SU-DHL-6 (cell line): ENCODE measurements around the gene TCF19.
A peak's percentile ranks its signal among the peaks of the same experiment; 100 is the strongest.

Experiments
- H2AFZ ChIP-seq: fragments of 200-600 bp; sonication (generic); 2 replicates; pipeline ENCODE4 v1.6.1; 2014; ENCODE audit warnings: low read depth, mild to moderate bottlenecking, moderate library complexity, mixed read lengths, antibody characterized with exemption, low read length; ENCODE audit not compliant: severe bottlenecking
- H3F3A ChIP-seq: fragments of 200-600 bp; shearing (Covaris generic); 2 replicates; pipeline ENCODE4 v1.6.0; 2016; ENCODE audit warnings: antibody characterized with exemption, mild to moderate bottlenecking; ENCODE audit not compliant: insufficient read depth
- H3K27ac ChIP-seq: fragments of 200-600 bp; sonication (generic); 2 replicates; pipeline ENCODE4 v1.5.1; 2016; ENCODE audit warnings: low read depth, mild to moderate bottlenecking, low read length, moderate library complexity, mixed read lengths
- H3K27me3 ChIP-seq: fragments of 200-600 bp; sonication (generic), shearing (Covaris generic); 2 replicates; pipeline ENCODE4 v1.6.0; 2014; ENCODE audit warnings: mild to moderate bottlenecking, low read length
- H3K36me3 ChIP-seq: fragments of 200-600 bp; sonication (generic); 2 replicates; pipeline ENCODE4 v1.6.1; 2014; ENCODE audit warnings: mild to moderate bottlenecking, low read length, mixed read lengths
- H3K4me2 ChIP-seq: fragments of 300-600, 200-600 bp; shearing (Covaris generic), sonication (generic); 2 replicates; pipeline ENCODE4 v1.6.0; 2014; ENCODE audit warnings: low read length, low read depth, mild to moderate bottlenecking; ENCODE audit not compliant: poor library complexity, severe bottlenecking
- H3K4me3 ChIP-seq: fragments of 200-600 bp; sonication (generic); 2 replicates; pipeline ENCODE4 v1.5.1; 2014; ENCODE audit warnings: antibody characterized with exemption, low read length, mild to moderate bottlenecking, mixed read lengths; ENCODE audit not compliant: insufficient read depth, poor library complexity, severe bottlenecking
- H3K79me2 ChIP-seq: fragments of 200-600 bp; sonication (generic); 2 replicates; pipeline ENCODE4 v1.6.1; 2014; ENCODE audit warnings: mild to moderate bottlenecking, low read length, moderate library complexity; ENCODE audit not compliant: insufficient read depth
- H3K9ac ChIP-seq: fragments of 200-600 bp; sonication (generic); 2 replicates; pipeline ENCODE4 v1.7.0; 2014; ENCODE audit warnings: mild to moderate bottlenecking, low read length
- H3K9me2 ChIP-seq: fragments of 200-600 bp; sonication (generic); replicated peaks from 2 replicates; pipeline ENCODE4 v1.6.1; 2014; ENCODE audit warnings: low read length; ENCODE audit not compliant: insufficient read depth
- H3K9me3 ChIP-seq: fragments of 200-600 bp; sonication (generic); 2 replicates; pipeline ENCODE4 v1.6.1; 2014; ENCODE audit warnings: low read length, mixed read lengths; ENCODE audit not compliant: insufficient read depth
- H4K20me1 ChIP-seq: fragments of 200-600 bp; sonication (generic); 2 replicates; pipeline ENCODE4 v1.6.1; 2014; ENCODE audit warnings: low read depth, mild to moderate bottlenecking, antibody characterized with exemption, low read length, moderate library complexity, mixed read lengths
- EZH2phosphoT487 ChIP-seq: fragments of 200-600 bp; sonication (generic), shearing (Covaris generic); conservative IDR thresholded peaks from 2 replicates; pipeline ENCODE4 v1.6.1; 2018; ENCODE audit warnings: mild to moderate bottlenecking, antibody characterized with exemption, low read length, moderate library complexity, mixed read lengths
- TF ChIP-seq, protein P1 (sequence below): fragments of 200-600 bp; sonication (generic); IDR thresholded peaks from one replicate; pipeline ENCODE4 v1.5.1; 2017; ENCODE audit warnings: antibody characterized with exemption, mild to moderate bottlenecking, low read length, moderate library complexity; ENCODE audit not compliant: insufficient read depth, poor library complexity, severe bottlenecking

Gene TCF19

GRCh38 chr6:31158863-31159855 is 770 bp downstream of the TCF19 start:
- Histone ChIP-seq H3K36me3 (peaks cover 14% of the 10 kb centered on the region; the same call in 1 of the 2 replicates), H2AFZ (peak overlapping the region; percentile 47), H3K4me3 (peak overlapping the region; percentile 85), H3K27me3 (no peaks in the 10 kb centered on the region), H3K9me2 (no peaks in the 10 kb centered on the region), H3K79me2 (peaks cover 26% of the 10 kb centered on the region), H3K27ac (peak overlapping the region; percentile 60), H4K20me1 (peaks cover 3% of the 10 kb centered on the region; the same call in 1 of the 2 replicates), H3K9ac (peak overlapping the region; percentile 76), H3K9me3 (no peaks in the 10 kb centered on the region), H3F3A (0 out of 2 replicates have a peak, but pooled peaks cover 5% of the 10 kb centered on the region), H3K4me2 (peak overlapping the region; percentile 80)
- no peak for TF ChIP-seq EZH2phosphoT487
- TF ChIP-seq, protein P1, sequence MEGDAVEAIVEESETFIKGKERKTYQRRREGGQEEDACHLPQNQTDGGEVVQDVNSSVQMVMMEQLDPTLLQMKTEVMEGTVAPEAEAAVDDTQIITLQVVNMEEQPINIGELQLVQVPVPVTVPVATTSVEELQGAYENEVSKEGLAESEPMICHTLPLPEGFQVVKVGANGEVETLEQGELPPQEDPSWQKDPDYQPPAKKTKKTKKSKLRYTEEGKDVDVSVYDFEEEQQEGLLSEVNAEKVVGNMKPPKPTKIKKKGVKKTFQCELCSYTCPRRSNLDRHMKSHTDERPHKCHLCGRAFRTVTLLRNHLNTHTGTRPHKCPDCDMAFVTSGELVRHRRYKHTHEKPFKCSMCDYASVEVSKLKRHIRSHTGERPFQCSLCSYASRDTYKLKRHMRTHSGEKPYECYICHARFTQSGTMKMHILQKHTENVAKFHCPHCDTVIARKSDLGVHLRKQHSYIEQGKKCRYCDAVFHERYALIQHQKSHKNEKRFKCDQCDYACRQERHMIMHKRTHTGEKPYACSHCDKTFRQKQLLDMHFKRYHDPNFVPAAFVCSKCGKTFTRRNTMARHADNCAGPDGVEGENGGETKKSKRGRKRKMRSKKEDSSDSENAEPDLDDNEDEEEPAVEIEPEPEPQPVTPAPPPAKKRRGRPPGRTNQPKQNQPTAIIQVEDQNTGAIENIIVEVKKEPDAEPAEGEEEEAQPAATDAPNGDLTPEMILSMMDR: peak; percentile 28

GRCh38 chr6:31161216-31162126 is 3.1 kb downstream of the TCF19 start:
- peaks cover 26% of the 10 kb centered on the region for H3K79me2 ChIP-seq
- H3K36me3 ChIP-seq: peaks cover 12% of the 10 kb centered on the region; the same call in 1 of the 2 replicates

More at GRCh38 chr6:31161216-31162126, 3.1 kb downstream of the TCF19 start:
- H3K9me3 ChIP-seq: no peaks in the 10 kb centered on the region
- no peak overlapping the region for H3K4me2 ChIP-seq
- no peaks in the 10 kb centered on the region for H3K27me3 ChIP-seq
- no peaks in the 10 kb centered on the region for H3K9me2 ChIP-seq
- peaks cover 3% of the 10 kb centered on the region; the same call in 1 of the 2 replicates for H4K20me1 ChIP-seq
- H3K9ac ChIP-seq: no peak overlapping the region
- H3F3A ChIP-seq: 0 out of 2 replicates have a peak, but pooled peaks cover 5% of the 10 kb centered on the region
- H3K4me3 ChIP-seq: no peak overlapping the region
- no peak overlapping the region for H3K27ac ChIP-seq
- TF ChIP-seq, protein P1: no peak
- no peak for TF ChIP-seq EZH2phosphoT487
- H2AFZ ChIP-seq: no peak overlapping the region
